HG02642 (cell line): ENCODE measurements around the gene UBE2D2.
"Not testable (repeated sequence)": the region's sequence is repeated elsewhere in the genome, so short reads cannot be mapped to it uniquely, and the experiment has no call there.

Experiments
- ATAC-seq: cut with Tn5 transposase; IDR thresholded peaks from one replicate; pipeline ENCODE4 v1.9.1; 2021; ENCODE audit warnings: mild to moderate bottlenecking; ENCODE audit not compliant: unreplicated experiment, poor library complexity

Gene UBE2D2

DNA sequence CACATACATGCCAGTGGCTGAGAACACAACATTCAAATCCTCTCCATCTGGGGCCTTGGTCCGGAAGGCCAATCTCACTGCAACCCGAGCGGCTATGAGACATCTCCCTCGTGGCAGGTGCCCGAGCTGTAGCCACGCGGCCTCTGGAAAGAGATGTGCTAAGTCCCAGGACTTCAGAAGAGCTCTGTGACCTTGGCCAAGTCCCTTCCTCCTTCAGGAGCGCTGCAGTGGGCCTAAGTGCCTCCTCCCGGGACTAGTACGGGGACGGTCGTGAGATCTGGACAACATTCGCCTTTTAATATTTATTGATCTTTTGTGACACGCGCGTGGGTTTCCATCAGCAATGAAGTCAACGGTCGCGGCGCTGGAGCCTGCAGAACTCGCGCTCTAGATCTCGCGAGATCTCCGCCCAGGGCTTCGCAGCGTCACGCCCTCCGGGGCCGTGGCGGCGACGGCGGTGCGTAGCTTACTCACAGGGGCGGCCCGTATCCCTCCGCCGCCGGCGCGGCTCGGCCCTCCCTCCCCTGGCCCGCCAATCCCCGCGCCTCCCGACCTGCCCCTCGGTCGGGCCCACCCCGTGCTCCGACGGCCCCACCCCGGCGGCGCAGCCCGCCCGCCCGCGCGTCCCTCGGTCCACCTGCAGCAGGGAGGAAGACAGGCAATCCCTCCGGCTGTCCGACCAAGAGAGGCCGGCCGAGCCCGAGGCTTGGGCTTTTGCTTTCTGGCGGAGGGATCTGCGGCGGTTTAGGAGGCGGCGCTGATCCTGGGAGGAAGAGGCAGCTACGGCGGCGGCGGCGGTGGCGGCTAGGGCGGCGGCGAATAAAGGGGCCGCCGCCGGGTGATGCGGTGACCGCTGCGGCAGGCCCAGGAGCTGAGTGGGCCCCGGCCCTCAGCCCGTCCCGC lies at the start of gene UBE2D2:
UBE2D2 (plus strand) TSS at position 588 of the 903 bp plus-strand sequence. CDS start 453 bp downstream, outside the sequence.
- ATAC-seq = peak; percentile 87

DNA sequence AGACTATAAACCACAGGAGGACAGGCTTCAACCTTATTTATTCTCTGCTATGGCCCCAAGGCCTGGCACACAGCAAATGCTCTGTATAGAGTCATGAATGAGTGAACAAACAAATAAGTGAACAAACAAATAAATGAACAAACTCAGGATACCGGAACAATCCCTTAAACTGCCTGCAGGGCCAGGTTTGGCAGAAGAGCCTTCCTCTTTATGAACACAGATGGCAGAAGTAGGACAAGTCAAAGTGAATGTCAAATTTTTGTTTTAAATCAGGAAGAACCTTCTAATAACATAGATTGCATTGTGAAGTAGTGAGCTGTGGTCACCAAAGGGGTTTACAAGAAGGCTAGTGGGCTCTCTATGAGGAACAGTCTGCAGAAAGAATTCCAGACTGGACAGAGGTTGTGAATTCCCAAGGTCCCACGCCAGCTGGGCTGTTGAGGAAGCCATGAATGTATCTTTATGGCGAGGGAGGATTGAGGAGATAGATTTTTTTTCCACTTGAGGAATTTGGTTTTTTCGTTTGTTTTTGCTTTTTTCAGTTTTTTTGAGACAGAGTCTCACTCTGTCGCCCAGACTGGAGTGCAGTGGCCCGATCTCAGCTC lies 48.3 kb upstream of the UBE2D2 start:
- ATAC-seq = no peak

DNA sequence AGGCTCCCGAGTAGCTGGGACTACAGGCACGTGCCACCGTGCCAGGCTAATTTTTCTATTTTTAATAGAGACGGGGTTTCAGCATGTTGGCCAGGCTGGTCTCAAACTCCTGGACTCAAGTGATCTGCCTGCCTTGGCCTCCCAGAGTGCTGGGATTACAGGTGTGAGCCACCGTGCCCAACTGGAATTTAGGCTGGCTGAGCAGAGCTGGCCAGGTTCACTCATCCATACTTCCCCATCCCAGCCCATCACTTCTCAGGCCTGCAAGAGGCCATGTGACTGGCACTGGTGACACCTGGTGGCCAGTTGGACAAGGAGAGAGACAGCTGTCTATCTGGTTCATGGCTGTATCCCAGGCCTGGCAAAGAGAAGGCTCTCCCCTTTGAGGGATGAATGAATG lies 47.7 kb upstream of the UBE2D2 start:
- peak; percentile 45 for ATAC-seq

DNA sequence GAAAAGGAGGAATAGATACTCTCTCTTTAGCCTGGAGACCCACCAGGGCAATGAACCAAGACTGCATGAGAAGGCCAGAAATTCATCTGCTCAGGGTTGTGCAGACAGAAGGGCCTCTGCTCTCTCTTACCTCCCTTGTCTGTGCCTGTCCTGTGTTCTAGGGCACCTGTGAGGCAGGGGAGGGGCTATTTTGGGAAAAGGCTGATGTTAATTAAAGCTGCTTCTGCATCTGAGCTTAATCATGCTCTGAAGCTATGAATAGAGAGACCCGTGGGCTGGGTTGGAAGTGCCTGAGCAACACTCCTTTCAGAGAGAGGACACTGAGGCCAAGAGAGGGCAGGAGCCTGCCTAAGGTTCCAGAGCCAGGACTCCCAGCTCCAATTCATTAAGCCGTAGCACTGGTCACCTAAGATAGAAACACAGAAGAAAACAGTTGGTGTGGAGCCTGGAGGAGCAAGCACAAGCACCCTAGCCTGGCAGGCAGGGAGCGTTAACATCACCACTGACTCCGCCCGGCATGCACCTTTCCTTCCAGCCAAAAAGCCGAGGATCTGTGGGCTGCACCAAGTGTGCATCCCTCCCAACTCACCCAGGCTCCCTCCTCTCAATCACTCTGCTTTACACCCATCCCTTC lies 47.2 kb upstream of the UBE2D2 start:
- peak; percentile 4 for ATAC-seq

DNA sequence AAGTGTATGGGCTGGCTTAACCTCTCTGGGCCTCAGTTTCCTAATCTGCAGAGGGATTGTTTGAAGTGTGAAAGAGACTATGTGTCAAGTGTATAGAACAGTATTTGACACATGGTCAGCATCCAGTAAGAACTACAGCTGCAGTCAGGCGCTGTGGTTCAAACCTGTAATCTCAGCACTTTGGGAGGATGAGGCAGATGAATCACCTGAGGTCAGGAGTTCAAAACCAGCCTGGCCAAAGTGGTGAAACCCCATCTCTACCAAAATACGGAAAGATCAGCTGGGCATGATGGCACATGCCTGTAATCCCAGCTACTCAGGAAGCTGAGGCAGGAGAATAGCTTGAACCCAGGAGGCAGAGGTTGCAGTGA lies 46.7 kb upstream of the UBE2D2 start:
- no peak for ATAC-seq

DNA sequence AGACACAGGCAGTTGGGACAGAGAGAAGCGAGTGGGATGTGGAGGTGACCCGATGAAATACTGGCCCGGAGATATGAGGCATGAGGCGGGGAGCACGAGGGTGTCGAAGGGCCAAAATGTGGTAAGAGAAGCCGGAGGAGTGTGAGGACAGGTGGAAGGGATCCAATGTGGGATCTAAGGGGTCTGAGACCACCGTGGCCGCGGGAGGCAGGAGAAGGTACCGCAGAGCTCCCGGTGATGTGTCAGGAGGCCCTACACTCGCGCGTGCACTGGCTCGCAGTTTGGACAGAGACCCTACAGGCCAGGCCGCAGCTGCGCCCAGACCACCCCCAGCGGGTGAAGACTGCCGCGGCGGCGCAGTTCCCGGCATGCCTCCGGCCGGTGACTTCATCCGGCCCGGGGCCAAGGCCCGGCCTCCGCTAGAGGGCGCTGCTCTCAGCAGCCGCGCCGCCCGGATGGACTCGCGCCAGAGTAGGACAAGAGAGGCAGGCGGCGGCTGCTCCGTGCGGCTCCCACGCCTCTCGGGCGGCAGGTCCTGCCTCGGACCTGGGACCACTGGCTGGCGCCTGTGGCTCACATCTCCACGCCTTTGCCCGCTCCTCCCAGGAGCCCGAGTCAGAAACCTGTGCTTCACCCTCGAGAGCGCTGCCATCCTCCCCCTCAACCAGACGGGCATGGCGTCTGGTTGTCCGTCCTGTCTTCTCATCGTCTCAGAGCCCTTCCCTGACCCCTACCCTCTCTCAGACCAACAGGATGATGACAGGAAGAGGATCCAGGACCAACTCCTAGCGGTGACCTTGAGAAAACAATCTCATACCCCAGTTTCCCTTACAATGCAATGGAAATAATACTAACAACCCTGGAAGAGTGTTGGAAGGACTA lies 43.2 kb upstream of the UBE2D2 start:
- ATAC-seq = peak; percentile 92

DNA sequence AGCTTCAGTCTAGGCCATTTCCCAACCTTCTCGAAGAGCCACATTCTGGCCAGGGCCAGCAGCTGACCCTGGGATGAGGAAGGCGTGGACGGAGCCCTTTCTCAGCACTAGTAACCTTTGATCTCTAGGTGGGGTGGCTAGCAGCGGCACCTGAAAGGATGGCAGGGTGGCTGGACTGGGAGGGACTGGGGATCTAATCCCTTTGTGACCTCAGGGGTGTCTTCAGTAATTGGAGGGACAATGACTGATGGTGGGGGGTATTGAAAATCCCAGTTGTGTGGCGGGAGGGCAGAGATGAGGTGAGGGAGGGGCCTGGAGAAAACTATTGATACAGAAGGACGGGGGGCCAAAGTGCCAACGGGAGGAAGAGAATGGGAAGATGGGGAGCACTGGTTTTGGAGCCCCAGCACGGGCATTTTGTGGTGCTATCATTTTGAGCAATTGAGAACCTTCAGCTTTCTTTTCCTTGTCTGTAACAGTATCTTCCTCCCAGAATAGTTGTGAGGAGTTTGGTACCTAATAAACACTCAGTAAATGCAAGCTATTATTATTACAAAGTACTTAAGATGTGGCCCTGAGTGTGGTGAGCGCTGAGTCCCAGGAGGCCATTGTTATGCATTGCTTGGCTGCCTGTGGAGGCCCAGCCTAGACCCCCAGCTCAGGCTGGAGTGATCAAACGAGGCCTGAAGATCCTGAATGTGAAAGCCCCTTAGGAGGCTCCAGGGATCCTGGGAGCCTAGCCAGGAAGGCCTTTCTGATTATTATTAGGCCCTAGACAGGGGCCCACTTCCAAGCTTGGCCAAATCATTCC lies 37.3 kb upstream of the UBE2D2 start:
- no peak for ATAC-seq

DNA sequence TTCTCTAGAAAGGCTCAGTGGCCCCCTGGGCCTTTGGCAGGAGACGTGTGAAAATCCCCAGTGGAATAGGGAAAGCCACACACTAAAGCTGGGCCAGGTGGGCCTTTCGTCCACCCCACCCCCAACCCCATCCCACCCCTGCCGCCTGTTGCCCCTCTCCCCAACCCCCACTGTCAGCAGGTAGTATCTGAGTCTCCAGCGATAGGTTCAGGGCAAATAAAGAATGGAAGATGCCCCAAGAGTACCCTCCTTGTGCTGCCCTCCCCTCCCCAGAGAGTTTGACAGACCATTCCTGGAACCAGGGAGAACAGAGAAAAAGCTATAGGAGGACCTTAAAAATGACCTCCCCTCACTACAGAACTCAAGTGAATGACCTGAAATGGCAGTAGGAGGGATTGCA lies 36.7 kb upstream of the UBE2D2 start:
- ATAC-seq = no peak

DNA sequence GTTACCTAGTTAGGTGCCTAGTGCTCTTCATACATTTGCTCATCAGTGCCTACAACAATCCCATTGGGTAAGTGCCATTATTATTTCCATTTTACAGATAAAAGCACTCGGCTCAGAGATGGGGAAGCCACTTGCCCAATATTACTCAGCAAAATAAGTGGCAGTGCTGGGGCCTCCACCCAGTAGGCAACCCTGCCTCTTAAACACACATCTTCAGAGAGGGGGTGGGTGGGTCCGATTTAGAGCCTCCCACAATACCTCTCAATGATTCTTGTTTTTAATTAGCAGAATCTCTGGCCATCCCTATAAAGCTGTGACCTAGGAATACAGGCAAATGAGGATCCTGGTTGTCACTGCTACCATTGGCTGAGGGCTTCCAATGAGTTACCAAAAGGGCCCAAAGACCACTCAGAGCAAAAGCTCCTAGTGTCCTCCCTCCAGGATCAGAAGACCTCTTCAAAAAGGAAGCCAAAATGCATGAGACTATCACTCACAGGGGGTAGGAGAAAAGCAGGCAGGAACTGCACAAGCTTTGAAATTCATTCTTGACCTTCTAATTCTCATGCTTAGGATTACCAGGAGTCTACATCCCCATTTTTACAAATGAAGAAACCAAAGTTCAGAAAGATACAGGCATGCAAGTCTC lies 36.1 kb upstream of the UBE2D2 start:
- ATAC-seq = peak; percentile 45

DNA sequence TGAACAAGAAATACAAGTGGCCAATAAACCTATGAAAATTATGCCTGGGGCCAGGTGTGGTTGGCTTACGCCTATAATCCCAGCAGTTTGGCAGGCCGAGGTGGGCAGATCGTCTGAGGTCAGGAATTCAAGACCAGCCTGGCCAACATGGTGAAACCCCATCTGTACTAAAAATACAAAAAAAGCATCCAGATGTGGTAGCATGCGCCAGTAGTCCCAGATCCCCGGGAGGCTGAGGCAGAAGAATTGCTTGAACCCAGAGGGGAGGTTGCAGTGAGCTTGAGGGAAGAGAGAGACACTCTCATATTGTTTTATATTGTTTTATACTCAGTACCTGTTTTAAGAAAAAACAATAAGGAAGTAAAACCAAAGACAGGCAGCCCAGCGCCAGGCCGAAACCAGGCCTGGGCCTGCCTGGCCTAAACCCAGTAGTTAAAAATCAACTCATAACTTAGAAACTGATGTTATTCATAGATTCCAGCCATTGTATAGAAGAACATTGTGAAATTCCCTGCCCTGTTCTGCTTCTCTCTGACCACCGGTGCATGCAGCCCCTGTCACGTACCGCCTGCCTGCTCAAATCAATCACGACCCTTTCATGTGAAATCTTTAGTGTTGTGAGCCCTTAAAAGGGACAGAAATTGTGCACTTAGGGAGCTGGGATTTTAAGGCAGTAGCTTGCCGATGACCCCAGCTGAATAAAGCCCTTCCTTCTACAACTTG lies 35.4 kb upstream of the UBE2D2 start:
- peak; percentile 45 for ATAC-seq

DNA sequence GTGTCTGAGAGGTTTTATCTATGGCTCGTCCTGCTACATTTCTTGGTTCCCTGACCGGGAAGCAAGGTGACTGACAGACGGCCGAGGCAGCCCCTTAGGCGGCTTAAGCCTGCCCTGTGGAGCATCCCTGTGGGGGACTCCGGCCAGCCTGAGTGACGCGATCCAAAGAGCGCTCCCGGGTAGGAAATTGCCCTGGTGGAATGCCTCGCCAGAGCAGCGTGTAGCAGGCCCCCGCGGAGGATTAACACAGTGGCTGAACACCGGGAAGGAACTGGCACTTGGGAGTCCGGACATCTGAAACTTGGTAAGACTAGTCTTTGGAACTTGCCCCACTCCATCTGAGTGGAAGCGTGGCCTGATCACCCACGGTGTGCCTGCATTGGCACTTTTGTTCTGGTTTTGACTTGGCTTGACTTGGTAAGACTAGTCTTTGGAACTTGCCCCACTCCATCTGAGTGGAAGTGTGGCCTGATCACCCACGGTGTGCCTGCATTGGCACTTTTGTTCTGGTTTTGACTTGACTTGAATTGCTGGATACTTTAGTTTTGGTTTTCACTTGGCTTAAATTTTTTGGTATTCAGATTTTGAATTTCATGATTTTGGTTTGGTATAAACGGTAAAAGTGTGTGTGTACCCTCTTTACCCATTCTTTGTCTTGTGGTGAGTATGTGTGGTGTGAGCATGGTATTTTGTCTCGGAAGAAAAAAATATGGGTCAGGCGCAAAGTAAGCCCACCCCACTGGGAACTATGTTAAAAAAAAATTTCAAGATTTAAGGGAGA lies 34.6 kb upstream of the UBE2D2 start:
- not testable (repeated sequence) for ATAC-seq

DNA sequence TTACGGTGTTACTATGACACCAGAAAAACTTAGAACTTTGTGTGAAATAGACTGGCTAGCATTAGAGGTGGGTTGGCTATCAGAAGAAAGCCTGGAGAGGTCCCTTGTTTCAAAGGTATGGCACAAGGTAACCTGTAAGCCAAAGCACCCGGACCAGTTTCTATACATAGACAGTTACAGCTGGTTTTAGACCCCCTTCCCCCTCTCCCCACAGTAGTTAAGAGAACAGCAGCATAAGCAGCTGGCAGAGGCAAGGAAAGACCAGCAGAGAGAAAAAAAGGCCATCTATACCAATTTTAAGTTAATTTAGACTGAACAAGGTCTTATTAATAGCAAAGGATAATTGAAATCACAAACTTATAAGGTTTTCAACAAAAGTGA lies 34.1 kb upstream of the UBE2D2 start:
- ATAC-seq = not testable (repeated sequence)

DNA sequence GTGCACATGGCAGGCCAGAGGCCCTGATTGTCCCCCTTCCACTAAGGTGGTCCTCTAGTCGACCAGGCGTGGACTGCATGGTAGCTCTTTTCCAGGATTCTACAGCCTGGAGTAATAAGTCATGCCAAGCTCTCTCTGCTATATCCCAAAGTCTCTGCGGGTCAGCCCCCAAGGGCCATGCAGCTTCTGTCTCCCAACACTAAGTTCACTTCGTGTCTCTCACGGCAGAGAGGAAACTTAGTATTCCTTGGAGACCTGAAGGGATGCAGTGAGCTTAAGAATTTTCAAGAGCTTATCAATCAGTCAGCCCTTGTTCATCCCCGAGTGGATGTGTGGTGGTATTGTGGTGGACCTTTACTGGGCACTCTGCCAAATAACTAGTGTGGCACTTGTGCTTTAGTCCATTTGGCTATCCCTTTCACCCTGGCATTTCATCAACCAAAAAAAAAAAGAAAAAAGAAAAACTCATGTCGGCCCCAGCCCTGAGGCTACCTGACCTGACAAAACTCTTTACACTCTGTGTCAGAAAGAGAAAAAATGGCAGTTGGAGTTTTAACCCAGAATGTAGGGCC lies 33.2 kb upstream of the UBE2D2 start:
- not testable (repeated sequence) for ATAC-seq

DNA sequence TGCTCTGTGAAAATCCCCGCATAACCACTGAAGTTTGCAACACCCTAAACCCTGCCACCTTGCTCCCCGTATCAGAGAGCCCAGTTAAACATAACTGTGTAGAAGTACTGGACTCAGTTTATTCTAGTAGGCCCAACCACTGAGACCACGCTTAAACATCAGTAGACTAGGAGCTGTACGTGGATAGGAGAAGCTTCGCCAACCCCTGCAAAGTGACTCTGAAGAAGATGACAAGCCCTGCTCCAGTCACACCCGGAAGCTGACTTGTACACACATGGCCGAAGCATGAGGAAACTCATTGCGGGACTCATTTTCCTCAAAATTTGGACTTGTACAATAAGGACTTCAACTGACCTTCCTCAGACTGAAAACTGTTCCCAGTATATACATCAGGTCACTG lies 32.4 kb upstream of the UBE2D2 start:
- not testable (repeated sequence) for ATAC-seq

DNA sequence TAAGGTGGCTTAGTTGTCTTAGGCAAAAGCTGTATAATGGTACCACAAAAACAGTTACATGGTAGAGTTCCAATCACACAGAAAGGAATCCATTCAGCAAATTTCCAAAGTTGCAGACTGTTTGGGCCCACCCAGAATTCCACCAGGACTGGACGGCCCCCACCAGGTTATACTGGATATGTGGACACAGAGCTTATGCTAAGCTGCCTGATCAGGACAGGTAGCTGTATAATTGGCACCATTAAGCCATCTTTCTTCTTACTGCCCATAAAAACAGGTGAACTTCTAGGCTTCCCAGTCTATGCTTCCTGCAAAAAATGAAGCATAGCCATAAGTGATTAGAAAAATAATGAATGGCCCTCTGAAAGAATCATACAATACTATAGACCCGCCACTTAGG lies 31.1 kb upstream of the UBE2D2 start:
- not testable (repeated sequence) for ATAC-seq

DNA sequence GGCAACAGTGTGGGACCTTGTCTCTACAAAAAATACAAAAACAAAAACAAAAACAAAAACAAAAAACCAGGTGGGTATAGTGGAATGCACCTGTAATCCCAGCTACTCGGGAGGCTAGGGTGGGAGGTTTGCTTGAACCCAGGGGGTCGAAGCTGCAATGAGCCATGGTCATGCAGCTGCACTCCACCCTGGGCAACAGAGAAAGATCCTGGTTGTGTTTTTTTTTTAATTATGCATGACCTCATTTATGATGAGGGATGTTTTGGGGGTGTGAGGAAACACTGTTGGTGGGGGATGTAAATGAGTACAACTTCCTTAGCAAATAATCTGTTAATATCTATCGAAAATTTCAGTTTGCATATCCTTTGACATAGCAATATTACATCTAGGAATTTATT lies 29.4 kb upstream of the UBE2D2 start:
- no peak for ATAC-seq

DNA sequence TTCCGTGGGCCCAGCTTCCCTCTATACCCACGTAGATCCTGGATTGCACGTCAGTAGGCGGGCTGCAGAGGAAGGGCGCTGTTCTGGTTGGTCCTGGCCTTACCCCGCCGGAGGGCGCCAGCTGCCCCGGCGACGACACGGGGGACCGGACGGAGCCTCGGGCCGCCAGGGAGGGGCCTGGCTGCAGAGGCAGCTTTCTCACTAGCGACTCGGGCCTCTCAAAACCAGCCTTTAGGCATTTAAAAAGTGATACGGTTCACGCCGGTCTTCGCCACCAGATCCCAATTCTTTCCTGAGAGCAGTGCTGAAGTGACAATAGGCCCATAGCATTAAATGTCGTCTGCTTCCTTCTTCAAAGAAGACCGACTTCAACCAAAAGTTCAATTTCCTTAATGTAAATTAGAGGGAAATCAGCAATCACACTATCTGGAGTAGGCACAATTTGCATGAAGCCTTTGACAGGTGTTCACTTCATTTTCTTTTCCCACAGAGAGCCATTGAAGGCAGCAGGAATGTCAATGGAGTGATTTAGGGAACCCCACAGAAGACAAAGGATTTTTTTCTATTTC lies 17.6 kb upstream of the UBE2D2 start:
- ATAC-seq = peak; percentile 93
